Measurements from ENCODE around the gene SUN5. TPM values are rescaled to one million over a fixed set of nuclear protein-coding genes. Genes with fewer than 3 reads are reported as not detected.
A peak's percentile ranks its signal among the peaks of the same experiment; 100 is the strongest.

SUN5 gene
- total and polyA plus RNA-seq, 7 donors = not detected

DNA sequence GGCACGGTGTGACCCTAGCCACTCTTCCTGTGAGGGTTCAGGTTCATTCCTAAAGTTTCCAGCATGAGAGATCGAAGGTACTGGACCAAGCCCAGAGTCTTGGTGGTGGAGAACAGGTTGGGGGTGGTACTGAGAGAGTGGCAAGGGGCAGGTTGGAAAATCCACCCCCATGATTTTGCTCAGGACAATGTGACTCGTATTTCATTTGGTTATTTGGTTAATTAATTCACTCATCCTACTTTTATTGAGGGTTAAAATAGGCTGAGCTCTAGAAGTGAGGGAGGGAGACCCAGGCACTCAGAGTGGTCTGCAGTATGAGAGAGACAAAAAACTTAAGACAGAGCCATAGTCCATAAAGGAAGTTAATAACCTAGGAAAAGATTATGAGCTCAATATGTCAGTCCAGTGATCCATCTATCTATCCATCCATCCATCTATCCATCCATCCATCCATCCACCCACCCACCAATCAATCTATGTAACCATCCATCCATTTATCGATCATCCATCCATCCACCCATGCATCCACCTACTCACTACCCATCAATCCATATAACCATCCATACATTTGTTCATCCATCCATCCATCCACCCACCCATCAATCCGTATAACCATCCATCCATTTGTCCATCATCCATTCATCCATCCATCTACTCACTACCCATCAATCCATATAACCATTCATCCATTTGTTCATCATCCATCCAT is 20.5 kb upstream of the SUN5 start:
- no peaks in the 10 kb centered on the region for H3K4me1 ChIP-seq
- H3K4me3 ChIP-seq = no peak overlapping the region
- 64 to 68% (median 66%) methylated on average over 5 of the region's 5 CpGs for WGBS, 3 donors
- DNase-seq (no peak), ATAC-seq (no peak)
- peaks cover 0 to 28% (median 7%) of the 10 kb centered on the region in 3 donors for H3K27me3 ChIP-seq (ENCODE audit: insufficient read depth in 3 of 3, low read length in 2 of 3)
- TF ChIP-seq, protein P1, sequence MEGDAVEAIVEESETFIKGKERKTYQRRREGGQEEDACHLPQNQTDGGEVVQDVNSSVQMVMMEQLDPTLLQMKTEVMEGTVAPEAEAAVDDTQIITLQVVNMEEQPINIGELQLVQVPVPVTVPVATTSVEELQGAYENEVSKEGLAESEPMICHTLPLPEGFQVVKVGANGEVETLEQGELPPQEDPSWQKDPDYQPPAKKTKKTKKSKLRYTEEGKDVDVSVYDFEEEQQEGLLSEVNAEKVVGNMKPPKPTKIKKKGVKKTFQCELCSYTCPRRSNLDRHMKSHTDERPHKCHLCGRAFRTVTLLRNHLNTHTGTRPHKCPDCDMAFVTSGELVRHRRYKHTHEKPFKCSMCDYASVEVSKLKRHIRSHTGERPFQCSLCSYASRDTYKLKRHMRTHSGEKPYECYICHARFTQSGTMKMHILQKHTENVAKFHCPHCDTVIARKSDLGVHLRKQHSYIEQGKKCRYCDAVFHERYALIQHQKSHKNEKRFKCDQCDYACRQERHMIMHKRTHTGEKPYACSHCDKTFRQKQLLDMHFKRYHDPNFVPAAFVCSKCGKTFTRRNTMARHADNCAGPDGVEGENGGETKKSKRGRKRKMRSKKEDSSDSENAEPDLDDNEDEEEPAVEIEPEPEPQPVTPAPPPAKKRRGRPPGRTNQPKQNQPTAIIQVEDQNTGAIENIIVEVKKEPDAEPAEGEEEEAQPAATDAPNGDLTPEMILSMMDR (IDR thresholded peaks at IDR 0.05) = no peak
- H3K27ac ChIP-seq = no peak overlapping the region
- no peaks in the 10 kb centered on the region for H3K9me3 ChIP-seq
- H3K36me3 ChIP-seq (ENCODE audit: insufficient read depth in 1 of 2, low read depth in 1 of 2) = no peaks in the 10 kb centered on the region
- intact Hi-C loops (cut with DNase I) = no loop called here

DNA sequence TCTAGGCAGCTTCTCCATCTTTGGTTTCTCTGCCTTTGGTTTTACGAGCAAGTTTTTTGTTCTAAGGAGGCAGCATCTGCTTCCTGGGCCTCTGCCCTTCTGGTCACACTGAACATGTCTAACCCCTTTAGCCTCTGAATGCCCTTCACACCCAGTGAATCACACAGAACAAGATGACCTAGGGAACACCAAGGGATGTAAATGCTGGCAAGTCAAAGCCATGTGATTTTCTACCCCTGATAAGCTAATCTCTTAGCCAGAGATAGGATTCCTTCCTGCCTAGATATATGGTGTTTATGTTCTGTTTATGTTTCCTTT is 20.0 kb upstream of the SUN5 start:
- H3K9me3 ChIP-seq = no peaks in the 10 kb centered on the region
- H3K27me3 ChIP-seq (ENCODE audit: insufficient read depth in 3 of 3, low read length in 2 of 3) = peaks cover 0 to 27% (median 7%) of the 10 kb centered on the region in 3 donors
- 66 to 79% (median 75%) methylated on average over 1 of the region's 1 CpG for WGBS, 3 donors
- DNase-seq = no peak
- no peak overlapping the region for H3K4me3 ChIP-seq
- intact Hi-C loops (cut with DNase I) = no loop called here
- no peak for ATAC-seq
- H3K27ac ChIP-seq = no peak overlapping the region
- H3K36me3 ChIP-seq (ENCODE audit: insufficient read depth in 1 of 2, low read depth in 1 of 2) = no peaks in the 10 kb centered on the region
- TF ChIP-seq, protein P1 (IDR thresholded peaks at IDR 0.05) = no peak
- H3K4me1 ChIP-seq = no peaks in the 10 kb centered on the region

DNA sequence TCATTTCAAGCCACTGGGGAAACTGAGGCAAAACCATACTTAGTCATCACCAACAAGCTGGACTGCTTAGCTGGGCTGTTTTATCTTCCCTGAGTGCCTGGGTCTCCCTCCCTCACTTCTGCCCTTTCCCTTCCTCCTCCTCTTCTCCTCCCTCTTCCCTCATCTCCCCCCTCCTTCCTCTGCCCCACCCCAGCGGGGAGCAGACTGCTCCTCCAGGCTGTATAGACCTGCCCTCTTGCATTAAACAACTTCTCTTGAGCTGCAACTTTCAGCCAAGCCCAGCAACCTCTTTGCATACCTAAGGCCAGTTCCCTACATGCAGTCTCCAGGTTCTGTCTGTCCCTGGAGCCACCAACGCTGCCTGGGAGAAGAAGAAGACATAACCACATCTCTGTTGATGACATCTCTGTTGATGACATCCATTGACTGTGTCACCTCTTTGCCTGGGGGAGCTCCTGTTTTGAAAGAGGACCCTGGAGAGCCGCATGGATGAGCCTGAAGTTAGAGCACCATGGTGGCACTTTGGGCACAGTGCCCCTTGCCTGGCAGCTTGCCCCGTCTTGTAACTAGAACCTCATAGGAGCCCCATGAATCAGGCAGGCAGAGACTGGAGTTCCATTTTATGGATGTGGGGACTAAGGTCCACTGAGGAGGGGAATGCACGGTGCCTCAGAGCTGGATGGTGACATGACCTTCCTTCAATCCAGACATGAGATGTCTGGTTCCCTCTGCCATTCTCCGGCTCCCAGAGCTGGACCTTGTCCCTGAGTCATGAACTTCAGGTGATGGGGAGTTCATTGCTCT is 19.4 kb upstream of the SUN5 start:
- no peaks in the 10 kb centered on the region for H3K9me3 ChIP-seq
- no peak overlapping the region for H3K27ac ChIP-seq
- 59 to 61% (median 59%) methylated on average over 6 of the region's 6 CpGs for WGBS, 3 donors
- no peaks in the 10 kb centered on the region for H3K36me3 ChIP-seq (ENCODE audit: insufficient read depth in 1 of 2, low read depth in 1 of 2)
- peaks cover 0 to 23% (median 4%) of the 10 kb centered on the region in 3 donors for H3K27me3 ChIP-seq (ENCODE audit: insufficient read depth in 3 of 3, low read length in 2 of 3)
- DNase-seq = peak in 1 of 2 donors; percentile 14
- no peak for ATAC-seq
- intact Hi-C loops (cut with DNase I) = no loop called here
- no peak overlapping the region for H3K4me3 ChIP-seq
- TF ChIP-seq, protein P1 (IDR thresholded peaks at IDR 0.05) = no peak
- no peaks in the 10 kb centered on the region for H3K4me1 ChIP-seq

DNA sequence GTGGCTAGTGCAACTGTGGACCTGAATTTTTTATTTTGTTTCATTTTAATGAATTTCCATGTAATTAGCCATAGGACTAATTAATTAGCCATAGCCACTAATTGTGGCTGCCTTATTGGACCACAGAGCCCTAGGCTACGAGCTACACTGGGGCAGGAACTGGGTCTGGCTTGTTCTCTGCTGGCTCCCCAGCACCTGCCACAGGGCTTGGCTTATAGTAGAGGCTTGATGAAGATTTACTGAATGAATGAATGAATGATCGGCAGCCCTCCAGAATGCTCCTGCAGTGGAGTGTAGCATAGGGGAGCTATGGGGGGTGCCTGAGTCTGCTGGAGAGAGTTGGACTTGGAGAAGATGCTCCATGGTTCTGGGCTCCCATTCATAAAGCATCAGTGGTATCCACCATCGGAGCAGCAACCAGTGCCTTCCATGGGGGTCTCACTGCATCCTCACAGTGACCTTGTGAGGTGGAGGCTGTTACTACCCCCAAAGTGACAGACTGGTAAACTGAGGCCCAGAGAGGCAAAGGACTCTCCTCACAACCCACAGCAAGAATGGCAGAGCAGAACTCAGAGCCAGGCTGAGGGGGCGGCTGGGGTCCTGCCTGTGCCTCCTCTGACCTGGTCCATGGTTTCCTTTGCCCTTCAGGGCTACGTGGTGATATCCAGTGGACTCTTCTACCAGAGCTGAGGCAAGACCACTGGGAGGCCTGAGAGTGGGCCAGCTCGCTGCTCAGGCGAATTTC is 18.6 kb upstream of the SUN5 start:
- H3K9me3 ChIP-seq = no peaks in the 10 kb centered on the region
- H3K27ac ChIP-seq = no peak overlapping the region
- ATAC-seq (no peak), DNase-seq (peak in 1 of 2 donors; percentile 16)
- H3K27me3 ChIP-seq (ENCODE audit: insufficient read depth in 3 of 3, low read length in 2 of 3) = peaks cover 0 to 22% (median 4%) of the 10 kb centered on the region in 3 donors
- H3K36me3 ChIP-seq (ENCODE audit: insufficient read depth in 1 of 2, low read depth in 1 of 2) = no peaks in the 10 kb centered on the region
- 73 to 83% (median 81%) methylated on average over 7 of the region's 7 CpGs for WGBS, 3 donors
- intact Hi-C loops (cut with DNase I) = no loop called here
- TF ChIP-seq, protein P1 (IDR thresholded peaks at IDR 0.05) = no peak
- no peaks in the 10 kb centered on the region for H3K4me1 ChIP-seq
- no peak overlapping the region for H3K4me3 ChIP-seq

Data from psoas muscle (tissue), 8 donors.